Bronchial epithelial cell (primary cell): ENCODE data around the gene GTF3C1. TPM values are rescaled to one million over a fixed set of nuclear protein-coding genes. Genes with fewer than 3 reads are reported as not detected.

Source experiments
- DNase-seq: peaks from one replicate; pipeline ENCODE4 v3.0.0-alpha.2; 2010; ENCODE audit warnings: low read depth
- FAIRE-seq: peaks from 2 replicates; lab custom pipeline; 2011; peaks lifted over from hg19 to GRCh38; lab: Jason Lieb, UNC
- H3K27me3 ChIP-seq: 2 replicates; pipeline ENCODE4 v1.5.1; 2011; ENCODE audit warnings: low read length; ENCODE audit not compliant: control insufficient read depth, insufficient read depth
- H3K36me3 ChIP-seq: 2 replicates; pipeline ENCODE4 v1.5.1; 2011; ENCODE audit warnings: low read length; ENCODE audit not compliant: control insufficient read depth, insufficient read depth
- H3K4me3 ChIP-seq: 2 replicates; pipeline ENCODE4 v1.5.1; 2011; ENCODE audit warnings: mild to moderate bottlenecking, low read depth, low read length, control low read depth
- total RNA-seq: library from RNA; depleted of rRNA; stranded (reverse); fragments of >200 nt; gene quantifications from 2 replicates; pipeline ENCODE4 v1.2.1, GENCODE V29; 2014
- TF ChIP-seq, protein P1 (sequence below): IDR thresholded peaks from 2 replicates; pipeline ENCODE4 v1.5.1; 2011; ENCODE audit warnings: mild to moderate bottlenecking, moderate library complexity, low read length, control low read depth, inconsistent platforms; ENCODE audit not compliant: insufficient read depth, severe bottlenecking

Gene GTF3C1
- total RNA-seq, 1 donor from 2014 or later: 40.8 TPM

DNA sequence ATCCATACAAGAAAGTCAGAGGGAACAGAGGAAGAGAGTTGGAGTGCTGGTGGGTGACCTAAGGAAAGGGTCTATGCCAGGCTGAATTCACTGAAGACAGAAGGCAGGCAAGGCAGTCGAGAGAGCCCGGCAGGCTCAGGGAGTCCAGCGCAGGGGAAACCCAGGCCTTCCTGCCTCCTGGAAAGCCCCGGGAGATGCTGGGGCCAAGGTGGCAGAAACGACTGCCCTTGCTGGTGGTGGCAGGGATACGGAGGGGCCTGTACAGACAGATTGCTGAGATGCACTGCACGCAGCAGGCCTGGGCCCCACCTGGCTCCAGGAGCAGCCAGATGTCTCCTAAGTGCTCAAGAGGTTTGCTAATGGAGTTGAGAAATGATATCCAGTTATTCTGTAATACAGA lies 59.8 kb downstream of the GTF3C1 start:
- no peaks in the 10 kb centered on the region for H3K27me3 ChIP-seq
- no peak overlapping the region for H3K4me3 ChIP-seq
- TF ChIP-seq, protein P1, sequence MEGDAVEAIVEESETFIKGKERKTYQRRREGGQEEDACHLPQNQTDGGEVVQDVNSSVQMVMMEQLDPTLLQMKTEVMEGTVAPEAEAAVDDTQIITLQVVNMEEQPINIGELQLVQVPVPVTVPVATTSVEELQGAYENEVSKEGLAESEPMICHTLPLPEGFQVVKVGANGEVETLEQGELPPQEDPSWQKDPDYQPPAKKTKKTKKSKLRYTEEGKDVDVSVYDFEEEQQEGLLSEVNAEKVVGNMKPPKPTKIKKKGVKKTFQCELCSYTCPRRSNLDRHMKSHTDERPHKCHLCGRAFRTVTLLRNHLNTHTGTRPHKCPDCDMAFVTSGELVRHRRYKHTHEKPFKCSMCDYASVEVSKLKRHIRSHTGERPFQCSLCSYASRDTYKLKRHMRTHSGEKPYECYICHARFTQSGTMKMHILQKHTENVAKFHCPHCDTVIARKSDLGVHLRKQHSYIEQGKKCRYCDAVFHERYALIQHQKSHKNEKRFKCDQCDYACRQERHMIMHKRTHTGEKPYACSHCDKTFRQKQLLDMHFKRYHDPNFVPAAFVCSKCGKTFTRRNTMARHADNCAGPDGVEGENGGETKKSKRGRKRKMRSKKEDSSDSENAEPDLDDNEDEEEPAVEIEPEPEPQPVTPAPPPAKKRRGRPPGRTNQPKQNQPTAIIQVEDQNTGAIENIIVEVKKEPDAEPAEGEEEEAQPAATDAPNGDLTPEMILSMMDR: no peak
- FAIRE-seq (no peak), DNase-seq (no peak)
- peaks cover 39% of the 10 kb centered on the region for H3K36me3 ChIP-seq

DNA sequence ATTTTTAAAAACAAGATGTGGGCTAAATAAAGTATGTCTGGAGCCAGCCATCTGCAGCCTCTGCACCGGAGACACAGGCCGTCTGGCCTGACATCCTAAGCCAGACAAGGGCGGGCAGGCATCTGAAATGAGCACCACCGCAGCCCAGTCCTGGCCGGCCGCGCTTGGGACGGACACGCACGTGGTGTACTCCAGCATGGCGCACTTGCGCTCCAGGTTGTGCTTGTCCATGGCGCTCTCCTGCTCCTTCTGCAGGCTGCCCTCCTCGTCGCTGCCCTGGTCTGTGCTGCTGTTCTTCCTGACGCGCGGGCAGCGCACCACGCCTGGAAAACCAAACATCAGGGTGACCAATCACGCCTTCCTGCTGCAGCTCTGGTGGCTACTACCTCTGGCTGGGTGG lies 60.3 kb downstream of the GTF3C1 start:
- Histone ChIP-seq H3K36me3 (peaks cover 37% of the 10 kb centered on the region), H3K4me3 (no peak overlapping the region), H3K27me3 (no peaks in the 10 kb centered on the region)
- TF ChIP-seq, protein P1: no peak
- DNase-seq (no peak), FAIRE-seq (no peak)

DNA sequence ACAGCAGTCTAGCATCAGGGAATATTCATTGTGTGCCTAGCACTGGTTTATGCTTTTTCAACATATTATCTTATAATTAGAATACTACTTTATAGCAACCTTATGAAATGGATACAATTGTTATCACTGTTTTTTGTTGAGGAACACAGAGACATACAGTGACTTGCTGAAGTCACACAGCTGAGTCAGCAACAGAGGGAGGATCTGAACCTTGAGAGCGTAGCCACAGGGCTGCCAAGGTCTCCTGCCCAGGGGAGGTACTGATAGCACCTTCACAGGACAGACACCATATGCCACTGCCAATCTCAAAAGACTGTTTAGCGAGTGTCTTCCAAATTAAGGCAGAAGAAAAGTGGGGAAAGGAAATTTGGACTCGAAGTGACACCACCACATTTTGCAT lies 63.0 kb downstream of the GTF3C1 start:
- H3K36me3 ChIP-seq: peaks cover 52% of the 10 kb centered on the region
- DNase-seq: no peak
- FAIRE-seq: no peak
- no peaks in the 10 kb centered on the region for H3K27me3 ChIP-seq
- no peak overlapping the region for H3K4me3 ChIP-seq
- TF ChIP-seq, protein P1: no peak

DNA sequence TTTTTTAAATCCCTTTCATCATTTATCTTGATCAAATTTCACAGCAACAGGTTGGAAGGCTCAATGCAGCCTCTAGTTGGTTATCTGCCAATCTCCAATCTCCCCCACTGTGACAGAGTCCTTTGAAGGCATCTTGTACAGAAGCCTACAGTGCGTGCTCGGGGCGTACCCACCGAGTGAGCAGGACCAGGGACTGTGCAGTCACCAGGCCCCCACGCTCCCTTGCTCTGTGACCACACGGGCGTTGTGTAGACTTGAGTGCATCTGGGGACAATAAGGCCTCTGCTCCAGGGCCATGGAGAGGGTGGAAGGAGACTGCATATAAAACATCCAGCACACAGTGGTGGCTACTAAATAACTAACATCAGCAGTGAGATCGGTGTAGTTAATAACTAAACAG lies 63.4 kb downstream of the GTF3C1 start:
- no peaks in the 10 kb centered on the region for H3K27me3 ChIP-seq
- peaks cover 54% of the 10 kb centered on the region for H3K36me3 ChIP-seq
- TF ChIP-seq, protein P1: no peak
- FAIRE-seq: no peak
- H3K4me3 ChIP-seq: no peak overlapping the region
- DNase-seq: no peak

DNA sequence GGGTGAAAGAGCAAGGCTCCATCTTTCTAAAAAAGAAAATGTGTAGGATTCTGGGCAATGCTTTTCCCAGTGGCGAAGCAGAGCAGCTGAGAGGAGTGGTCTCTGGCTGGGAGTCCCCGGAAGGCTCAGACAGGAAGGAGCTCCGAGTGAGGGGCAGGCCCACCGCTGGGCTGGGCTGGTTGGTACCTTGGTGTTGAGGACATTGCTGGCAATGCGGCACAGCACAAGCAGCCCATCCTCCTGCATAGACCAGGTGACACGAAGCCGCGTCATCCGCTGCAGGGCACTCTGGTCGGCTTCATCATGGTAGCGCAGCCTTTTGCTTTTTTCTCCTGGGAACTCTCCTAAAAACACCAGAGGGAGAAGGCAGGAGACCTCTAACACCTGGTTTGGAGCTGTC lies 63.9 kb downstream of the GTF3C1 start:
- TF ChIP-seq, protein P1: no peak
- peaks cover 56% of the 10 kb centered on the region for H3K36me3 ChIP-seq
- FAIRE-seq (no peak), DNase-seq (no peak)
- no peaks in the 10 kb centered on the region for H3K27me3 ChIP-seq
- no peak overlapping the region for H3K4me3 ChIP-seq

DNA sequence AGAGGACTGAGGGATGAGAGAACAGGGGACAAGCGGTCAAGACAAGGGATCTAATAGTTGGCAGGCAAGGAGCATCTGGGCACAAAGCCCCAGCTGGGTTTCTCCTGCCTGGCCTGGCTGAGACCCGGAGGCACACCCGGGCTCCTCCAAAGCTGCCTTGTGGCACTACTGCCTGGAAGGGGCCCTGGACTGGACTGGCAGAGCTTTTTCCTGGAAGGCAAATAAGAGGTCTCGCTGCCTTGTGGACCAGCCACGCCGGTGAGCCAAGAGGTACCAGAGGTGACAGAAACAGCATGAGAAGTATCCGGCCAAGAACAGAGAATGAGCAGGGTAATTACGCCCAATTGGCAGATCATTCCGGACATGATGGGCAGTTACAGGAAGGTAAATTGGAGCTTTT lies 64.6 kb downstream of the GTF3C1 start:
- H3K27me3 ChIP-seq: no peaks in the 10 kb centered on the region
- DNase-seq: no peak
- H3K4me3 ChIP-seq: no peak overlapping the region
- TF ChIP-seq, protein P1: no peak
- H3K36me3 ChIP-seq: peaks cover 52% of the 10 kb centered on the region
- peak; percentile 87 for FAIRE-seq
